ENCODE results near the gene RFXAP. TPM values are rescaled to one million over a fixed set of nuclear protein-coding genes. Genes with fewer than 3 reads are reported as not detected.
A peak's percentile ranks its signal among the peaks of the same experiment; 100 is the strongest.

Gene RFXAP
- 8.7 and 9.1 TPM in 2 replicates for total RNA-seq (2021)
- long read RNA-seq, partial matches to known transcripts: 0 of 2 reads
- long read RNA-seq, other reads (novel, unspliced or antisense): 0 of 2 reads

- no peak within 1 kb of the TSS for H3K4ac ChIP-seq (ENCODE audit: low read depth, low read length)
- H3K14ac ChIP-seq (ENCODE audit: insufficient read depth, low read length): 0 out of 2 replicates have a peak within 1 kb of the TSS, but pooled peaks have one; percentile 33
- H3K79me1 ChIP-seq (ENCODE audit: insufficient read depth, low read depth, low read length, poor library complexity, severe bottlenecking): peaks cover 2% of the 10 kb centered on the region
- Mint-ChIP-seq H3K27ac (peak within 1 kb of the TSS; percentile 78 to 87 (median 78); a peak in 4 of 7 replicates), H3K27me3 (ENCODE audit: low read depth) (peaks cover 4% of the 10 kb centered on the region; the same call in 1 of the 2 replicates), H3K9me3 (peaks cover 0 to 3% of the 10 kb centered on the region in 2 experiments; a peak in 2 of 5 replicates), H3K36me3 (ENCODE audit: insufficient read depth in 1 of 3, low read depth in 3 of 3) (no peaks in the 10 kb centered on the region; a peak in 2 of 7 replicates), H3K4me1 (peaks cover 31 to 34% of the 10 kb centered on the region in 2 experiments), H3K4me3 (peak within 1 kb of the TSS; percentile 89 to 92)
- H3K9me3 ChIP-seq (ENCODE audit: control insufficient read depth, low read depth, low read length): no peaks in the 10 kb centered on the region
- DNase-seq: peak; percentile 93
- H2BK120ac ChIP-seq (ENCODE audit: low read depth, low read length, poor library complexity, severe bottlenecking): no peak within 1 kb of the TSS
- no peak within 1 kb of the TSS for H2BK12ac ChIP-seq (ENCODE audit: insufficient read length, low read depth, low read length)
- H3K4me1 ChIP-seq (ENCODE audit: insufficient read depth, low read length): no peaks in the 10 kb centered on the region; the same call in 1 of the 2 replicates
- no peaks in the 10 kb centered on the region for H3K79me2 ChIP-seq (ENCODE audit: insufficient read depth, low read length)
- no peaks in the 10 kb centered on the region for H3K27me3 ChIP-seq (ENCODE audit: insufficient read depth, low read length)
- H3K23me2 ChIP-seq (ENCODE audit: insufficient read length, low read depth, low read length, poor library complexity, severe bottlenecking): peaks cover 9% of the 10 kb centered on the region
- H2BK15ac ChIP-seq (ENCODE audit: low read depth, low read length): no peak within 1 kb of the TSS
- H4K20me1 ChIP-seq (ENCODE audit: control insufficient read depth, insufficient read depth, insufficient read length): no peaks in the 10 kb centered on the region
- no peak within 1 kb of the TSS for H3K18ac ChIP-seq (ENCODE audit: insufficient read length, low read depth, low read length)
- WGBS (ENCODE audit: extremely low coverage, insufficient read length, low lambda C conversion rate): no CpG with 5 or more reads among the region's 78 CpGs
- peak within 1 kb of the TSS; percentile 87 for H3K4me2 ChIP-seq (ENCODE audit: insufficient read depth, insufficient read length, low read length)
- H3K27ac ChIP-seq (ENCODE audit: insufficient read length, low read depth, low read length): no peak within 1 kb of the TSS
- no peak within 1 kb of the TSS for H4K91ac ChIP-seq (ENCODE audit: insufficient read length, low read depth, low read length)
- TF ChIP-seq CTCF (conservative IDR thresholded peaks at IDR 0.05): peak; percentile 18; the same call in 1 of the 3 replicates
- no peak within 1 kb of the TSS for H4K8ac ChIP-seq (replicated peaks; ENCODE audit: insufficient read length, low read depth, low read length)
- H2AK5ac ChIP-seq (ENCODE audit: insufficient read length, low read length): no peak within 1 kb of the TSS
- peak within 1 kb of the TSS; percentile 87 for H2AFZ ChIP-seq (ENCODE audit: low read length)
- H2BK20ac ChIP-seq (ENCODE audit: low read depth, low read length, poor library complexity, severe bottlenecking): no peak within 1 kb of the TSS
- no peak within 1 kb of the TSS for H3T11ph ChIP-seq (ENCODE audit: low read length)
- peak within 1 kb of the TSS; percentile 8 for H3K9ac ChIP-seq (ENCODE audit: extremely low read depth, insufficient read length, low read length)
- H3K23ac ChIP-seq (ENCODE audit: insufficient read length, low read depth, low read length): no peak within 1 kb of the TSS
- H4K5ac ChIP-seq (ENCODE audit: insufficient read length, low read depth, low read length): no peak within 1 kb of the TSS
- H3K56ac ChIP-seq (ENCODE audit: insufficient read length, low read depth, low read length): no peak within 1 kb of the TSS
- H2BK5ac ChIP-seq (ENCODE audit: insufficient read length, low read length): no peak within 1 kb of the TSS
Observed at GRCh38 chr13:36818804-36819738, at the start of gene RFXAP. RFXAP (plus strand) TSS chr13:36819222; CDS start chr13:36819358, 136 bp downstream.

Data from H9 (cell line).